ENCODE data around the gene CCDC50. TPM values are rescaled to one million over a fixed set of nuclear protein-coding genes. Genes with fewer than 3 reads are reported as not detected.

CCDC50 gene
- total and polyA plus RNA-seq, 7 donors = 15.4 to 41.5 (median 27.6) TPM

- intact Hi-C loops (cut with DNase I) = loop anchor here in 1 of 2 donors (5.0 kb wide), 1 partner anchor 83 kb away; no protein-coding TSS in a partner anchor
- H3K36me3 ChIP-seq (ENCODE audit: insufficient read depth in 1 of 2, low read depth in 1 of 2) = no peaks in the 10 kb centered on the region
- ATAC-seq (no peak), DNase-seq (no peak)
- H3K27me3 ChIP-seq (ENCODE audit: insufficient read depth in 3 of 3, low read length in 2 of 3) = no peaks in the 10 kb centered on the region
- no peak for TF ChIP-seq CTCF (IDR thresholded peaks at IDR 0.05)
- H3K27ac ChIP-seq = no peak overlapping the region
- 93 to 98% (median 96%) methylated on average over 2 of the region's 2 CpGs for WGBS, 3 donors
- H3K9me3 ChIP-seq = no peaks in the 10 kb centered on the region
- H3K4me1 ChIP-seq = no peaks in the 10 kb centered on the region
- no peak overlapping the region for H3K4me3 ChIP-seq
These were observed 4.3 kb upstream of the CCDC50 start for GRCh38 chr3:191324936-191325335.

- H3K9me3 ChIP-seq = no peaks in the 10 kb centered on the region
- WGBS, 3 donors = 64 to 72% (median 68%) methylated on average over 2 of the region's 2 CpGs
- intact Hi-C loops (cut with DNase I) = loop anchor here in 1 of 2 donors (5.0 kb wide), 1 partner anchor 85 kb away; no protein-coding TSS in a partner anchor
- H3K4me1 ChIP-seq = peaks cover 17% of the 10 kb centered on the region
- no peak overlapping the region for H3K27ac ChIP-seq
- TF ChIP-seq CTCF (IDR thresholded peaks at IDR 0.05) = no peak
- ATAC-seq (no peak), DNase-seq (no peak)
- no peaks in the 10 kb centered on the region for H3K27me3 ChIP-seq (ENCODE audit: insufficient read depth in 3 of 3, low read length in 2 of 3)
- H3K36me3 ChIP-seq (ENCODE audit: insufficient read depth in 1 of 2, low read depth in 1 of 2) = no peaks in the 10 kb centered on the region
- no peak overlapping the region for H3K4me3 ChIP-seq
These were observed 1.7 kb upstream of the CCDC50 start for GRCh38 chr3:191327526-191327925.

GRCh38 chr3:191328383-191328961 lies 722 bp upstream of the CCDC50 start:
- ATAC-seq = peak in 3 of 4 donors; percentile 4 to 9 (median 7)

GRCh38 chr3:191329654-191330529 lies 698 bp downstream of the CCDC50 start, which contains the start of gene UTS2B:
Gene UTS2B (minus strand): TSS chr3:191330526. CDS start chr3:191282189, 48,337 bp downstream.
- no peaks in the 10 kb centered on the region for H3K27me3 ChIP-seq (ENCODE audit: insufficient read depth in 3 of 3, low read length in 2 of 3)
- peaks cover 34% of the 10 kb centered on the region for H3K4me1 ChIP-seq
- peak; percentile 51 to 74 (median 64) for ATAC-seq
- peak; percentile 45 to 73 for DNase-seq
- WGBS, 3 donors = 0 to 1% (median 1%) methylated on average over 26 to 37 of the region's 37 CpGs
- H3K27ac ChIP-seq = peak within 1 kb of the TSS; percentile 94
- no peak for TF ChIP-seq CTCF (IDR thresholded peaks at IDR 0.05)
- H3K9me3 ChIP-seq = no peaks in the 10 kb centered on the region
- intact Hi-C loops (cut with DNase I) = loop anchor here in 1 of 2 donors (5.0 kb wide), 2 partner anchors 37 to 88 kb away; no protein-coding TSS in a partner anchor
- peak within 1 kb of the TSS; percentile 94 for H3K4me3 ChIP-seq
- no peaks in the 10 kb centered on the region for H3K36me3 ChIP-seq (ENCODE audit: insufficient read depth in 1 of 2, low read depth in 1 of 2)

More at GRCh38 chr3:191328383-191328961, 722 bp upstream of the CCDC50 start:
- Histone ChIP-seq H3K36me3 (ENCODE audit: insufficient read depth in 1 of 2, low read depth in 1 of 2) (no peaks in the 10 kb centered on the region), H3K4me3 (peak overlapping the region; percentile 94), H3K27ac (peak overlapping the region; percentile 94), H3K4me1 (peaks cover 27% of the 10 kb centered on the region), H3K9me3 (no peaks in the 10 kb centered on the region), H3K27me3 (ENCODE audit: insufficient read depth in 3 of 3, low read length in 2 of 3) (no peaks in the 10 kb centered on the region)
- intact Hi-C loops (cut with DNase I) = loop anchor here in 1 of 2 donors (5.0 kb wide), 1 partner anchor 86 kb away; no protein-coding TSS in a partner anchor
- 62 to 68% (median 66%) methylated on average over 9 of the region's 9 CpGs for WGBS, 3 donors
- TF ChIP-seq CTCF (IDR thresholded peaks at IDR 0.05) = no peak
- DNase-seq = no peak

Measured in psoas muscle (tissue), 8 donors.